NT2/D1 (cell line): Measurements from ENCODE around the gene TMEM187.

ENCODE experiments used
- DNase-seq: peaks from one replicate; pipeline ENCODE4 v3.0.0-alpha.2; 2011; ENCODE audit warnings: low read depth, low spot score
- H3K27me3 ChIP-seq: 2 replicates; pipeline ENCODE4 v1.6.0; 2011; ENCODE audit warnings: mild to moderate bottlenecking; ENCODE audit not compliant: insufficient read length, insufficient read depth
- H3K36me3 ChIP-seq: 2 replicates; pipeline ENCODE4 v1.6.1; 2011; ENCODE audit warnings: mild to moderate bottlenecking, low read length, mixed read lengths; ENCODE audit not compliant: insufficient read depth, insufficient read length
- H3K4me1 ChIP-seq: 2 replicates; pipeline ENCODE4 v1.5.1; 2011; ENCODE audit not compliant: insufficient read depth, insufficient read length
- H3K4me3 ChIP-seq: 2 replicates; pipeline ENCODE4 v1.5.1; 2011; ENCODE audit warnings: low read depth; ENCODE audit not compliant: insufficient read length
- H3K9ac ChIP-seq: 2 replicates; pipeline ENCODE4 v1.6.0; 2011; ENCODE audit warnings: low read depth; ENCODE audit not compliant: insufficient read length
- H3K9me3 ChIP-seq: 2 replicates; pipeline ENCODE4 v1.5.1; 2011; ENCODE audit warnings: mild to moderate bottlenecking, low read length; ENCODE audit not compliant: insufficient read depth
- SUZ12 ChIP-seq: IDR thresholded peaks from 2 replicates; pipeline ENCODE4 v1.6.1; 2011; ENCODE audit not compliant: insufficient read length, insufficient read depth; ENCODE audit errors: extremely low read depth
- YY1 ChIP-seq: IDR thresholded peaks from 2 replicates; pipeline ENCODE4 v1.6.1; 2011; ENCODE audit not compliant: insufficient read length, insufficient read depth
- ZNF274 ChIP-seq: IDR thresholded peaks from 2 replicates; pipeline ENCODE4 v1.6.1; 2011; ENCODE audit warnings: mild to moderate bottlenecking, low read depth, low read length

TMEM187 gene

DNA sequence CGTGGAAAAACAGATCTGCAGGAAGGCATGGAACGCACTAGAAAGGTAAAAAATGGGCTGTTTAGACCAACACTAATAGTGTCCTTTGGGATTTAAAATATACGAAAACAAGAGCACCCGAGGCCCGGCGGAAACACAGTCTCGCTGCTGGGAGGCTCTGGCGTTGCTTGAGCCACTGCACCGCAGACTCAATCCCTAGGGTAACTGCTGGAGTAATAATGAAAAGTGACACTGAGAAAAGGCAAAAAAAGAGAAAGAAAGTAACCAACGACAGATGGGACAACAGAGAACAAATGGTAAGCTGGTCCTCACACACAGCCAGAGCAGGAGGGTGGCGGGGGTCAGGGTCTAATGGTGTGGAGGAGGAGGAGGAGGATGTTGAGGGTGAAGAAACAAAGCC lies 31.8 kb downstream of the TMEM187 start:
- Histone ChIP-seq H3K36me3 (peaks cover 7% of the 10 kb centered on the region), H3K4me3 (no peak overlapping the region), H3K27me3 (no peaks in the 10 kb centered on the region), H3K9ac (no peak overlapping the region), H3K9me3 (no peaks in the 10 kb centered on the region), H3K4me1 (no peaks in the 10 kb centered on the region)
- DNase-seq = no peak
- TF ChIP-seq ZNF274 (no peak), SUZ12 (no peak), YY1 (no peak)

DNA sequence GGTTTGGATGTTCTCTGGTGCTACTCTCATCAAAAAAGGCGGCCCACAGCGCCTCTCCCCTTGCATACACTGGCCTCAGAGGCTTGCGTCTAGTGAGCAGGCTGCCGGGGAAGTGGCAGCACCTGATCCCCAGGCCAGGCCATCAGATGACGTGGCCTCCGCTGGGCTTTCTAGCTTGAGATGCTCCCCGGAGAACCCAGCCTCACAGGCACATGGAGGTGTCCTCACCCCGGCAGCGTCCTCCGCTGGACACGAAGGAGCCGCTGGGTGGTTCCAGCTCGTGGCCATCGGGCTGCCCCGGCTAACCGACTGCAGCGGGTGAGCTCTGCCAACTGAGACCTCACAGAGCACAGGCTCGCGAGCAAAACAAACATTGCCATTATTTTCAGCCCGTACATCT lies 34.4 kb downstream of the TMEM187 start:
- TF ChIP-seq SUZ12 (no peak), ZNF274 (no peak), YY1 (no peak)
- H3K36me3 ChIP-seq = peaks cover 22% of the 10 kb centered on the region
- no peaks in the 10 kb centered on the region for H3K27me3 ChIP-seq
- no peaks in the 10 kb centered on the region for H3K4me1 ChIP-seq
- H3K9ac ChIP-seq = no peak overlapping the region
- no peaks in the 10 kb centered on the region for H3K9me3 ChIP-seq
- H3K4me3 ChIP-seq = no peak overlapping the region
- DNase-seq = no peak

DNA sequence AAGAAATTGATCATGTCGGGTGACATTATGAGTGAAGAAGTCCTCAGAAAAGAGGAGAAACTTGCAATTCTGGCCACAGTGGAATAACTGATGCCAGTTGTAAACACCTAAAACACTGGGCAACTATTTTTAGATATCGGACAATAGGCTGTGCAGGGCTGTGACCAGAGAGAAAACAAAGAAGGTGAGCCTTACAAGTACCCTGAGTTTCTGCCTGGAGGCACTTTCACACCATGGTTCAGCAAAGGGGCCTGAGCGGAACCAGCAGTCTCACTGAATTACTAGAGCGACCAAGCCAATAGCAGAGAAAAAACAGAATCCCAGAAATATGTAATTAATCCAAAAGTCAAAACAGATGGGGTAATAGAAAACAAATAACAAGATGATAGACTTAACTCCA lies 36.0 kb downstream of the TMEM187 start:
- Histone ChIP-seq H3K27me3 (no peaks in the 10 kb centered on the region), H3K4me3 (no peak overlapping the region), H3K9me3 (no peaks in the 10 kb centered on the region), H3K9ac (no peak overlapping the region), H3K4me1 (peaks cover 3% of the 10 kb centered on the region), H3K36me3 (peaks cover 27% of the 10 kb centered on the region)
- TF ChIP-seq ZNF274 (no peak), SUZ12 (no peak), YY1 (no peak)
- DNase-seq = no peak

DNA sequence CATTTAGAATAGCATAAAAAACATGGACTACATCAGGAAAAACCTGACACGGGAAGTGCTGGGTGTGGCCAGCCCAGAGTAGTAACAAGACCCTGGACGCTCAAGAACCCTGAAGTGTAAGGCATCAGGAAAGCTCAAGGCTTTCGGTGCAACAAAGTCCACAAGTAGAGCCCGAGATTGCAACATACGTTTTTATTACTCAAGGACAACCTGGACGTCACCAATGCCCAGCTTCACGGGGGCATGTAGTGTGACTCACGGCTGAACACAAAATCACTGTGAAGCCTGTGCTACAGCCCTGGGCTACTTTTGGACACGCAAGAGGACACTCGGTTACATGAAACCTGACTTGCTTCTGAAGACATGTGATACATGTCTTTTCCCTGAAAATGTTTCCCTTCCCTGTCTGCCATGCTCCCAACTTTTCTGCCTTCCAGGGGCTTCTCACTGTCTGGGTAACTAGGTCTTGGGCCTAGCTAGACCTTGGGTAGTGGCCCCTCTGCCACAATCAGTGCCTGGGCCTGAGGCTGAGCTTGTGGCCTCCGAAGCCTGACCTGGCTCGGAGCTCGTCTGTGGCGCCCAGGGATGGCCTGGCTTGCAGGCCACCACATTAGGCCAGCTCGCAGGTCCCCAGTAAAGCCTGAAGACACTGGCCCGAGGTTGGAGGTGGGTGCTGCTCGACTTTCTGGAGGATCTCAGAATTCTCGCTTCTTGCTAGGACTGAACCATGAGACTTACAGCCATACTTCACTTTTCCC lies 38.0 kb downstream of the TMEM187 start:
- TF ChIP-seq SUZ12 (no peak), ZNF274 (no peak), YY1 (no peak)
- no peak for DNase-seq
- H3K36me3 ChIP-seq = peaks cover 31% of the 10 kb centered on the region
- no peaks in the 10 kb centered on the region for H3K27me3 ChIP-seq
- no peak overlapping the region for H3K9ac ChIP-seq
- no peak overlapping the region for H3K4me3 ChIP-seq
- H3K4me1 ChIP-seq = peaks cover 3% of the 10 kb centered on the region
- no peaks in the 10 kb centered on the region for H3K9me3 ChIP-seq

DNA sequence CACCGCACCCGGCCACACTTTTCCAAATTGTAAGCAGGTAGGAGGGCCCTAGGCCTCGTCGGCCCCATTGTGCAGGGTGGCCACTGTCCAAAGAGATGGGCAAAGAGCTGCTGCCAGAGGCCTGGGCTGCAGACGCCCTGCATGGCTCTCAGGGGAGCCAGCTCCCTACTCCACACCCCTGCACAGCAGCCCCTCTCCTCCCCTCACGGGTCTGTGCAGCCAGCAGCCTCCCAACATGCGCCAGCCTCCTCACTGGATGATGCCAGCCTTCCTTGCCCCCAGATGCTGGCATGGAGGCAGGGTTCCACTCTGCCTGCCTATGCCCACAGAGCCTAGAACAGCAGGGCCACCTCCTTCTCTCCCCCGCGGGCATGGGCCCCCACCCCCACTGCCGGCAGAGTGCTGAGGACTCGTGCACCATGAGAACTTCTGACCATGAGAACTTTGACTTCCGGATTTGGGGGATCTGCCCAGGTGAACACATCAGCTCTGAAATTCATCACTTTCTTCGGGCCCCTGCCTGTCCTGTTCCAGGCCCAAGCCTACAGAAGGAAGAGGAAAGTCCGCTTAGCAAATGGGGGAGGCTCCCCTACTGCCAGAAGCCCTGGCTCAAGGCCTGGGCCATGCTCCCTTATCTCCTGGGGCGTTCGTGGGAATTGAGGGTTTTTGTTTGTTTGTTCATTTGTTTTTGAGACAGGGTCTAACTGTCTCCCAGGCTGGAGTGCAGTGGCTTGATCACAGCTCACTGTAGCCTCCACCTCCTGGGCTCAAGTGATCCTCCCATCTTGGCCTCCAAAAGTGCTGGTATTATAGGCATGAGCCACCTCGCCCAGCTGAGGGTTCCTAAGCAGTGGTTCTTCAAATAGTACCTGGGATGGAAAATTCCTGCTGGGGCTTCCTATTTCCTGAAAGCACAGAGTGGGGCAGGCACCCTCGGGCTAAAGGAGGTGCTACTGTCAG lies 39.1 kb downstream of the TMEM187 start:
- Histone ChIP-seq H3K4me1 (peaks cover 5% of the 10 kb centered on the region), H3K4me3 (no peak overlapping the region), H3K27me3 (no peaks in the 10 kb centered on the region), H3K9me3 (no peaks in the 10 kb centered on the region), H3K36me3 (peaks cover 42% of the 10 kb centered on the region), H3K9ac (no peak overlapping the region)
- DNase-seq = no peak
- TF ChIP-seq ZNF274 = no peak
- no peak for TF ChIP-seq YY1
- no peak for TF ChIP-seq SUZ12

DNA sequence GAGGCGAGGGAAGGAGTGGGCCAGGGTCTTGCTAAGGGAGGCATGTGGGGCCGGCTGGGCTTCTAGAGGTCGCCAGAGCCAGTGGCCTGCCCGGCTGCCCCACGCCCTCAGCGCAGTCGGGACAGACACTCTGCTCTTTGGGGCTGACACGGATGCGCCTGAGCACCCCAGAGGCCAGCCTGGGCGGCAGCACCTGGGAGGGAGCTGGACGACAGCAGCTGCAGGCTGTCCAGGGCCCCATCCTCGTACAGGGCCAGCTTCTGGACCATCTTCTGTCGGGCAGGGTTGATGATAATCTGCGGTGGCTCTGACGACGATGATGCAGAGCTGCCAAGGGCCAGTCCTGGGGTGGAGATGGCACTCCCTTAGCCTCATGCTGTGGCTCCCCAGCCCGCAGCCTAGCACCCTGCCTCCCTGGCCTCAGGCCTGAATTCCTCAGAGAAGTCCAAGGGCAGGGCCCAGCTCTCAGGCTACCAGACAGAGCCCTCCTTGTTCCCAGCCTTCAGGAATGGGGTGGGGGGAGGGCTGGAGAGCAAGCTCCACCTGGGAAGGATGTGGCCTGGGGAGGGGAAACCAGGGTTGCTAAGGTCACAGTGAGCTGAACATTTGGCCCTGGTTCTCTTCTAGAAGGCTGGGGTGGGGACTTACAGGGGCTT lies 39.9 kb downstream of the TMEM187 start:
- Histone ChIP-seq H3K9me3 (no peaks in the 10 kb centered on the region), H3K9ac (no peak overlapping the region), H3K27me3 (no peaks in the 10 kb centered on the region), H3K36me3 (peaks cover 45% of the 10 kb centered on the region), H3K4me1 (peaks cover 5% of the 10 kb centered on the region), H3K4me3 (no peak overlapping the region)
- DNase-seq = no peak
- TF ChIP-seq YY1 = no peak
- no peak for TF ChIP-seq SUZ12
- no peak for TF ChIP-seq ZNF274
